H7 (cell line): ENCODE results near the gene ZNF526. TPM values are rescaled to one million over a fixed set of nuclear protein-coding genes. Genes with fewer than 3 reads are reported as not detected.

Source experiments
- DNase-seq: peaks from one replicate; pipeline ENCODE4 v3.0.0; 2012
- H3K27me3 ChIP-seq: 2 replicates; pipeline ENCODE4 v1.6.0; 2011; ENCODE audit warnings: mild to moderate bottlenecking, low read length; ENCODE audit not compliant: control insufficient read depth, insufficient read depth
- H3K36me3 ChIP-seq: replicated peaks from 2 replicates; pipeline ENCODE4 v1.5.1; 2011; ENCODE audit warnings: low read length; ENCODE audit not compliant: control insufficient read depth, insufficient read depth
- H3K4me3 ChIP-seq: 2 replicates; pipeline ENCODE4 v1.5.1; 2011; ENCODE audit warnings: low read depth, mild to moderate bottlenecking, control low read depth, low read length, moderate library complexity; ENCODE audit not compliant: insufficient read depth
- total RNA-seq: library from RNA; depleted of rRNA; stranded (reverse); fragments of >200 nt; shearing (Covaris generic); gene quantifications from 2 replicates; pipeline ENCODE4 v1.2.3, GENCODE V29; 2014

The ZNF526 gene
- total RNA-seq, 1 experiment from 2014 or later = 14.6 TPM

DNA sequence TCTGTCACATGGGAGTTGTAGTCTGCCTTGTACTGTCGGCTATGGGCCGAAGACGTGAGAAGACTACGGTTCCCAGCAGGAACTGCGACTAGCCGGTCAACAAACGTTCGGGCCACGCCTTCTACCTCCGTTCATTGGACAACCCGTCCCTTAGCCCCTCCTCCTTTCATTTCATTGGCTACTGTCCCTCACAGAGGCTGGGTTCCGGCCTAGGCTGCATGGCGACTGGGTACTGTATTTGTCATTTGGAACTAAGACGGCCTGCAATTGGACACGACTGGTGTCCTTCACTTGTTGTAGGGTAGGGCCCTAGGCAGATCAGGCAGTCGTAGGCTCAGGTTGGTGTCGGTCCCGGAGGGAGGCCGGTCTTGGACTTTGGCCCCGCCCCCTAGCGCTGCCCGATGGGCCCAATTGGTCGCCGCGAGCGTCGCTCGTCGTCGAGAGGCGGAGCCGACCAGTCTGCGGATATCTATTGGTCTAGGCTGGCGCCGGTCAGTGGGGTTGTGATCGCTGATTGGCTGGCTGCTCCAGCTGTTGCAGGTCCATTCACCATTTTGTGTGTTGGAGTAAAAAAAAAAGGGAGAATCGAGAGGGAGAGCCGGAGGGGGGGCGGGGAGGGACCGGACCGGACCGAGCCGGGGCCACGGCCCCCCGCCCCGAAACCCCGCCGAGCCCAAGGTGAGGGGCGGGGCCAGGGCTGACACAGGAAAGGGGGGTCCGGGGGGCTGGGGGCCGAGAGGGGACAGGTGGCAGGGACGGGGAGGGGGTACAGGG, 48.8 kb downstream of the ZNF526 start, which contains the start of gene CIC:
TSS of gene CIC (plus strand) at position 549 of the 774 bp plus-strand sequence. CDS start 2,532 bp downstream, outside the sequence.
- DNase-seq = peak; percentile 99
- peak within 1 kb of the TSS; percentile 66 for H3K4me3 ChIP-seq
- H3K36me3 ChIP-seq = no peaks in the 10 kb centered on the region; the same call in 1 of the 2 replicates
- H3K27me3 ChIP-seq = no peaks in the 10 kb centered on the region

DNA sequence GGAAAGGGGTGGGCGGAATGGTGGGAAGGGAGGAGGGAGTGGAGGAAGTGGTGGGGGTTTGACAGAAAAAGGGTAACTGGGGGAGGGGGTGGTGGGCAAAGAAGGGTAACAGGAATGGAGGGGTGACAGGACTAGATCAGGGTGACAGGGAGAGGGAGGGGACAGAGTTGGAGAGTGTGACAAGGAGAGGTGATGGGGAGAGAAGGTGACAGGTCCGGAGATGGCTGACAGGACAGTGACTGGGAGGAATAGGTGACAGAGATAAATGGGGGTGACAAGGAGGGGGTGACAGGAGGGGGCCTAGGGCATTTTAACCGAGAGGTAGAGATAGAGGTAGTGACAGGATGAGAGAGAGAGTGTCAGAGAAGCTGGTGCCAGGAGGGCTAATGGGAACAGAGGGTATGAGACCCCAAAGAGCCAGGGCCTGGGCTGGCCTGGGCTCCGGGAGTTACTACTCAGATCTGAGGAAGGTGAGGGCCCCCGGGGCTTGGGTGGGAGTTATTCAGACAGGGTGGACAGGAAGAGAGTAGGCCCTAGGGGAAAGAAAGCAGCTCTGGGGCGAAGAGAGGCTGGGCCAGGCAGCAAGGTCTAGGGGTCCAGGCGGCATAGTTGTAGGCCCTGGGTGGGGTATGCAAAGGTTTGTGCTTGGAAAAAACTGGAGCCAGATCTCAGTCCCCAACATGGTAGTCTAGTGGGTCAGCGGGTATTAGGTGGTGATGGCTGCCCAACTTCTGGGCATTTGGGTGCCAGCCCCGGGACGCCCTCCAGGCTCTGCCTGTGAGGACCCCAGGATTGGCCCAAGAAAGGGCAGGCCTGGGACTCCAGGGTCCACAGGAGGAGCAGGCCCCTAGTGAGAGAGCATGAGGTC, 49.6 kb downstream of the ZNF526 start:
- H3K36me3 ChIP-seq = no peaks in the 10 kb centered on the region; the same call in 1 of the 2 replicates
- no peak for DNase-seq
- peak overlapping the region; percentile 33; the same call in 1 of the 2 replicates for H3K4me3 ChIP-seq
- H3K27me3 ChIP-seq = no peaks in the 10 kb centered on the region

DNA sequence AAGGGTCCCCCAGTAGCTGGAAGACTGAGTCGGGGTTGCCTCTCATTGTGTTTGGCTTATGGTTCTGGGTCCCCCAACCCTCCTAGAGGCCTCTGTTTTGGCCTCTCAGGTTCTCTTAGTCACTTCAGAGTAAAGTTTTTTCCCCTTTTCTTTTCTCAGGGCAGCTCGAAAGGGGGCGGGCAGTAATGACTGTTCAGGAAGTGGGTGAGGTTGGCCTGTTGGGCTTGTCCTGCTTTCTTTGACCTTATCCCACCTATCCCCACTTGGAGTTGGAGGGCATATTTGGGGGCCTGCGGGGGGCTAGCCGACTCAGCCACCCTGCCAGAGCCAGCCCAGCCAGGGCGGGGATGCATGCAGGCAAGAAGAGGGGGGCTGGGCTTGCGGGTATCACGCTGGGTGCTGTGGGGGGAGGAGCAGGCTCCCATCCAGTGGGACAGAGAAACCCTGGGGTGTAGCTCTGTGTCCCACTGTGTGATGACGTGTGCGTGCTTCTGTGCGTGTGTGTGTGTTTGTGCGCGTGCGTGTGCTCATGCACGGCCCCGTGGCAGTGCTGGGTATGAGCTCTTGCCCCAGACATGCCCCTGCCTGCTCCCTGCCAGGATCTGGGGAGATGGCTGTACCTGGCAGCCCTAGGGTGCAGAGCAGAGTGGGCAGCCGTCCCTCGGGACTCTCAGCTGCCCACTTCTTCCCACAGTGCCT, 50.4 kb downstream of the ZNF526 start:
- Histone ChIP-seq H3K36me3 (no peaks in the 10 kb centered on the region; the same call in 1 of the 2 replicates), H3K4me3 (no peak overlapping the region), H3K27me3 (no peaks in the 10 kb centered on the region)
- DNase-seq = no peak

DNA sequence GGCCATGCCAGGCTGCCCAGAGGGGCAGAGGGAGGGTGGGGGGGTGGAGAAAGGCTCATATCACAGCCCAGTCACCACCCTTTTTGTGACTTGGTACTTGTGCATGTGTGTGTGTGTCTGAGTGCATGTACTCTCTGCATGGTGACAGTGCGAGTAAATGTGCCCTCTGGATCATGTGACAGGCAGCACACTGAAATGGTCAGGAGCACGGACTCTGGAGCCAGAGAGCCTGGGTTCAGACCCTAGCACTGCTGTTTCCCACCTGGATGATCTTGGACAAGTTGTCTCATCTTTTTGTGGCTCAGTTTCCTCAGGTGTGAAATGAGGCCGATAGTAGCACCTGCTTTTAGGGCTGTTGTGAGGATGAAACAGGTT, 50.9 kb downstream of the ZNF526 start:
- DNase-seq = no peak
- H3K4me3 ChIP-seq = no peak overlapping the region
- H3K27me3 ChIP-seq = no peaks in the 10 kb centered on the region
- no peaks in the 10 kb centered on the region; the same call in 1 of the 2 replicates for H3K36me3 ChIP-seq

DNA sequence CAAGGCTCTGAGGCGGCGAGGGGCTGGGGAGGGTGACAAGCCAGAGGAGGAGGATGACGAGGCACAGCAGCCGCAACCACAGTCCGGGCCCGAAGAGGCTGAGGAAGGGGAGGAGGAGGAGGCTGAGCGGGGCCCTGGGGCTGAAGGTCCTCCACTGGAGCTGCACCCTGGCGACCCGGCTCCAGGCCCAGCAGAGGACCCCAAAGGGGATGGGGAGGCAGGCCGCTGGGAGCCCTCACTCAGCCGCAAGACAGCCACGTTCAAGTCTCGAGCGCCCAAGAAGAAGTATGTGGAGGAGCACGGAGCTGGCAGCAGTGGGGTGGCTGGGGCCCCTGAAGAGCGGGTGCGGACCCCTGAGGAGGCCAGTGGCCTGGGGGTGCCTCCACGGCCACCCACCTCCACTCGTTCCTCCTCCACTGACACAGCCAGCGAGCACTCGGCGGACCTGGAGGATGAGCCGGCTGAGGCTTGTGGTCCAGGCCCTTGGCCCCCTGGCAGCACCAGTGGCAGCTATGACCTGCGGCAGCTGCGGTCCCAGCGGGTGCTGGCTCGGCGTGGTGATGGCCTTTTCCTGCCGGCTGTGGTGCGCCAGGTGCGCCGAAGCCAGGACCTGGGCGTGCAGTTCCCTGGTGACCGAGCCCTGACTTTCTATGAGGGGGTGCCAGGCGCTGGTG, 51.9 kb downstream of the ZNF526 start:
- H3K36me3 ChIP-seq = no peaks in the 10 kb centered on the region; the same call in none of the 2 replicates
- no peak for DNase-seq
- no peak overlapping the region for H3K4me3 ChIP-seq

DNA sequence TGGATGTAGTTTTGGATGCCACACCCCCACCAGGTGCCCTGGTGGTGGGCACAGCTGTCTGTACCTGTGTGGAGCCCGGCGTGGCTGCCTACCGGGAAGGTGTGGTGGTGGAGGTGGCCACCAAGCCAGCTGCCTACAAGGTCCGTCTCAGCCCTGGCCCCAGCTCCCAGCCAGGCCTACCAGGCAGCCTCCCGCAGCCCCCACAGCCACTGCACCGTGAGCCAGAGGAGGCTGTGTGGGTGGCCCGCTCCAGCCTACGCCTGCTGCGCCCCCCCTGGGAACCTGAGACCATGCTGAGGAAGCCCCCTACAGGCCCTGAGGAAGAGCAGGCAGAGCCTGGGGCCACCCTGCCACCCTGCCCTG, 52.4 kb downstream of the ZNF526 start:
- Histone ChIP-seq H3K27me3 (no peaks in the 10 kb centered on the region), H3K4me3 (no peak overlapping the region), H3K36me3 (no peaks in the 10 kb centered on the region; the same call in none of the 2 replicates)
- no peak for DNase-seq

More for the DNA sequence above, 51.9 kb downstream of the ZNF526 start:
- H3K27me3 ChIP-seq = no peaks in the 10 kb centered on the region

DNA sequence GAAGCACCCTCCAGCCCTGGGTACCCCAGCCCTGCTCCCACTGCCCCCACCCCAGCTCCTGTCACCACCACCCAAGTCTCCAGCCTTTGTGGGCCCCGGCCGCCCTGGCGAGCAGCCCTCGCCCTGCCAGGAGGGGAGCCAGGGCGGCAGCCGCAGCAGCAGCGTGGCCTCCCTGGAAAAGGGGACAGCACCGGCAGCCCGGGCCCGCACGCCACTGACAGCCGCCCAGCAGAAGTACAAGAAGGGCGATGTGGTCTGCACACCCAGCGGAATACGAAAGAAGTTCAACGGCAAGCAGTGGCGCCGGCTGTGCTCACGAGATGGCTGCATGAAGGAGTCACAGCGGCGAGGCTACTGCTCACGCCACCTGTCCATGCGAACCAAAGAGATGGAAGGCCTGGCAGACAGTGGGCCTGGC, 52.9 kb downstream of the ZNF526 start:
- DNase-seq = no peak
- Histone ChIP-seq H3K36me3 (no peaks in the 10 kb centered on the region; the same call in none of the 2 replicates), H3K4me3 (no peak overlapping the region), H3K27me3 (no peaks in the 10 kb centered on the region)

DNA sequence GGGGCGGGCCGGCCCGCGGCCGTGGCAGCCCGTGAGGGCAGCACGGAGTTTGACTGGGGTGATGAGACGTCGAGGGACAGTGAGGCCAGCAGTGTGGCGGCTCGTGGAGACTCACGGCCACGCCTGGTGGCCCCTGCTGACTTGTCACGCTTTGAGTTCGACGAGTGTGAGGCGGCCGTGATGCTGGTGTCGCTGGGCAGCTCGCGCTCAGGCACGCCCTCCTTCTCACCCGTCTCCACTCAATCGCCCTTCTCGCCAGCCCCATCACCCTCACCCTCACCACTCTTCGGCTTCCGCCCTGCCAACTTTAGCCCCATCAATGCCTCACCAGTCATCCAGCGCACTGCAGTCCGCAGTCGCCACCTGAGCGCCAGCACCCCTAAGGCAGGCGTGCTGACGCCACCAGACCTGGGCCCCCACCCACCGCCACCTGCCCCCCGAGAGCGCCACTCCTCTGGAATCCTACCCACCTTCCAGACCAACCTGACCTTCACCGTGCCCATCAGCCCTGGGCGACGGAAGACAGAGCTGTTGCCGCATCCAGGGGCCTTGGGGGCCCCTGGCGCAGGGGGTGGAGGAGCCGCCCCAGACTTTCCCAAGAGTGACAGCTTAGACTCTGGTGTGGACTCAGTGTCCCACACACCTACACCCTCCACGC, 53.4 kb downstream of the ZNF526 start:
- no peaks in the 10 kb centered on the region; the same call in none of the 2 replicates for H3K36me3 ChIP-seq
- no peak for DNase-seq
- H3K27me3 ChIP-seq = no peaks in the 10 kb centered on the region
- H3K4me3 ChIP-seq = no peak overlapping the region

DNA sequence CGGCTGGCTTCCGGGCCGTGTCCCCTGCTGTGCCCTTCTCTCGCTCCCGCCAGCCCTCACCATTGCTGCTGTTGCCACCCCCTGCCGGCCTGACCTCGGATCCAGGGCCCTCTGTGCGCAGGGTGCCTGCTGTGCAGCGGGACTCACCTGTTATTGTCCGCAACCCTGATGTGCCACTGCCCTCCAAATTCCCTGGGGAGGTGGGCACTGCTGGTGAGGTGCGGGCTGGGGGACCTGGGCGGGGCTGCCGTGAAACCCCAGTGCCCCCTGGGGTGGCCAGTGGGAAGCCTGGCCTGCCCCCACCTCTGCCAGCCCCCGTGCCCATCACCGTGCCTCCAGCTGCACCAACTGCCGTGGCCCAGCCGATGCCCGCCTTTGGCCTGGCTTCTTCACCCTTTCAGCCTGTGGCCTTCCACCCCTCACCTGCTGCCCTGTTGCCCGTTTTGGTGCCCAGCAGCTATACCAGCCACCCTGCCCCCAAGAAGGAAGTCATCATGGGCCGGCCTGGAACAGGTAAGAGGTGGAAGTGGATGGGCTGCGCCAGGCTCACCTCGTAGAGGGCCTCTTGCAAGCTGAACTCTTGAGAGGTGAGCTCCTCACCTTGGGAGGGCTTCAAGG, 54.1 kb downstream of the ZNF526 start:
- DNase-seq = no peak
- Histone ChIP-seq H3K36me3 (no peaks in the 10 kb centered on the region; the same call in none of the 2 replicates), H3K4me3 (no peak overlapping the region), H3K27me3 (no peaks in the 10 kb centered on the region)

DNA sequence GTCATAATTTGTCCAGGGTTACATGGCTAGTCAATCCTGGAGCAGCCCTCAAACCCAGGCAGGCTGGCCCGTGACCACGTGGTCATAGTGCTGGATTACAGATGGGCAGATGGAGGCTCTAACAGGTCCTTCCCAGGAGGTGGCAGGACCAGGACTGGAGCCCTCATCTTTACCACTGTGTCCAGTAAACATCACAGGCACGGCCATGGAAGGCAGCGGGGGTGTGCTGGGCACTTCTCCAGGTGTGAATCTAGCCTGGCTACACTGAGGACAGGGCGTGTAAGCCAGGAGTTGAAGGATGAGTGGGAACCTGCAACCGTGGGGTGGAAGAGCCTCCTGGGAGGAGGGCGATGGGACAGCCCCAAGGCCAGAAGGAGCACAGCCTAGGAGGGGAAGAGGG, 55.0 kb downstream of the ZNF526 start:
- no peak overlapping the region for H3K4me3 ChIP-seq
- DNase-seq = no peak
- no peaks in the 10 kb centered on the region; the same call in none of the 2 replicates for H3K36me3 ChIP-seq
- H3K27me3 ChIP-seq = no peaks in the 10 kb centered on the region

DNA sequence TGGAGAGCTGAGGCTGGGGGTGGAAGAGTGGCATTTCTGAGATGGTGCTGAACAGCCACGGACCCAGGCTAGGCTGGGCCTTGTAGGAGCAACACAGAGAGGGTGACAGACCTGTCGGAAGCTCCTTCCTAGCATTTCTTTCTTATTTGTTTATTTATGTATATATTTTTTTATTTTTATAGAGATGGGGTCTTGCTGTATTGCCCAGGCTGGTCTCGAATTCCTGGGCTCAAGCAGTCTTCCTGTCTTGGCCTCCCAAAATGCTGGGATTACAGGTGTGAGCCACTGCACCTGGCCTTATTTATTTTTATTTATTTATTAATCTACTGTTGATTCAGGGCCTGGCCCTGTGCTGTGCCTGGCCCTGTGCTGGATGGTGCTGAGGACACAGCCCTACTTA, 55.4 kb downstream of the ZNF526 start:
- DNase-seq = no peak
- H3K27me3 ChIP-seq = no peaks in the 10 kb centered on the region
- H3K4me3 ChIP-seq = no peak overlapping the region
- no peaks in the 10 kb centered on the region; the same call in none of the 2 replicates for H3K36me3 ChIP-seq

DNA sequence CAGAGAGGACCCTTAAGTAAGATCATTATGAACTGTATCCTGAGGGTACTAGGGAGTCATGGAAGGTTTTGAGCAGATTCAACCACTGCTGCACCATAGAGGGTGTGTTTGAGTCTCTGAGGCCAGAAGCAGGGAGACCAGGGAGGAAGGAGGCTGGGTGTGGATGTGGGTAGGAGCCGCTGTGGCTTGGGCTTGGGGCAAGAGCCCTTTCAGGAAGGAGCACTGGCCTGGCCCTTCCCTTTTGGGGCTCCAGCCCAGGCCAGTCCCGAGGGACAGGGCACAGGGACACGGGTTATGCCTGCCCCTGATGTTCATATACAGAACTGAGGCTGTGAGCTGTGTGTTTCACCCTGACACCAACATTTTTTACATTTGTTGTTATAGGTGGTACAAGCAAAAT, 56.2 kb downstream of the ZNF526 start:
- no peak for DNase-seq
- Histone ChIP-seq H3K27me3 (no peaks in the 10 kb centered on the region), H3K36me3 (no peaks in the 10 kb centered on the region; the same call in none of the 2 replicates), H3K4me3 (no peak overlapping the region)

DNA sequence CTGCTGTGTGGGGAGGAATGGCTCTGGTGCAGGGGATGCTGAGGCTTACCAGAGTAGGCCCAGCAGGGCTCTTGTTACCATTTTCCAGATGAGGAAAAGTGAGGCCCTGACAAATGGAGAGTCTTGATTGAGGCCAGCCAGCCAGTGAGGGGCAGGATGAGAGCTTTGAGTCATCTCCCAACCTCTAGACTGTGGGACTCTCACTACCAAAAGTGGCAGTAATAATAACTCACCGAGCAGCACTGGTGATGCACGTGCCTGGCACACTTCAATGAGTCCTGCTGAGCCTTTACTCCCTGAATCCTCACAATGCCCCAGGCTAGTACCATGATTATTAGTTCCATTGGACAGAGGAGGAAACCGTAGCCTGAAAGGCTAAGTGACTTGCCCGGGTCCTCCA, 56.7 kb downstream of the ZNF526 start:
- Histone ChIP-seq H3K27me3 (no peaks in the 10 kb centered on the region), H3K4me3 (no peak overlapping the region), H3K36me3 (no peaks in the 10 kb centered on the region; the same call in none of the 2 replicates)
- no peak for DNase-seq
